Testis (tissue), 3 donors: ENCODE measurements around the gene EMC8. TPM values are rescaled to one million over a fixed set of nuclear protein-coding genes. Genes with fewer than 3 reads are reported as not detected.

Experiments
- DNase-seq: peaks from one replicate; pipeline ENCODE4 v3.0.0-alpha.2; 2019
- H3K27ac ChIP-seq, 2 donors: fragments of 200-600 bp; sonication (generic); one replicate each; pipeline ENCODE4 v1.5.1; 2019
- H3K27me3 ChIP-seq: fragments of 200-600 bp; sonication (generic); one replicate; pipeline ENCODE4 v1.5.1; 2019
- H3K36me3 ChIP-seq: fragments of 200-600 bp; sonication (generic); one replicate; pipeline ENCODE4 v1.5.1; 2017; ENCODE audit warnings: low read depth; ENCODE audit errors: missing control alignments
- H3K4me1 ChIP-seq: fragments of 200-600 bp; sonication (generic); one replicate; pipeline ENCODE4 v1.5.1; 2019
- H3K4me3 ChIP-seq, 2 donors: fragments of 200-600 bp; sonication (generic); one replicate each; pipeline ENCODE4 v1.5.1; 2017 to 2019
- H3K9me3 ChIP-seq: fragments of 200-600 bp; sonication (generic); one replicate; pipeline ENCODE4 v1.5.1; 2017
- POLR2A ChIP-seq: fragments of 450-650 bp; IDR thresholded peaks from one replicate; pipeline ENCODE4 v1.6.1; 2017; ENCODE audit warnings: antibody characterized with exemption, mild to moderate bottlenecking, moderate library complexity
- WGBS, 2 donors: methylation state at CpG; one replicate each; pipeline ENCODE4 v1.1.5; 2018; 5-methylcytosine and 5-hydroxymethylcytosine counted together
- intact Hi-C: fragments of 100-400 bp; cut with DNase I; formaldehyde crosslinking; loops from one replicate; pipeline ENCODE4 v1.15.1; 2023; ENCODE audit warnings: low total_unique reads
- polyA plus RNA-seq: library from polyadenylated mRNA; stranded (reverse); fragments of 350-450 nt; fragmentation: Illumina TruSeq; extraction: RNeasy Lipid Tissue Mini Kit (QIAGEN cat#74804); gene quantifications from one replicate; pipeline ENCODE4 v1.2.3, GENCODE V29; 2014; ENCODE audit warnings: low read depth, low replicate concordance; ENCODE audit not compliant: insufficient read depth
- total RNA-seq, 2 donors: library from RNA; depleted of rRNA; stranded (reverse); fragments of >200 nt; gene quantifications; one replicate each; pipeline ENCODE4 v1.2.3, GENCODE V29; 2016
- TF ChIP-seq, protein P1 (sequence below), 3 experiments: fragments of 450-650 bp in 2 of 3; fragments of 200-600 bp in 1 of 3; sonication (generic) in 1 of 3; IDR thresholded peaks; one replicate each; pipeline ENCODE4 v1.5.1; 2016 to 2019; ENCODE audit warnings: antibody characterized with exemption in 3 of 3, mild to moderate bottlenecking in 2 of 3, moderate library complexity in 1 of 3

Gene EMC8
- total and polyA plus RNA-seq, 3 donors from 2014 or later = 38.7 to 57.3 (median 44.2) TPM

DNA sequence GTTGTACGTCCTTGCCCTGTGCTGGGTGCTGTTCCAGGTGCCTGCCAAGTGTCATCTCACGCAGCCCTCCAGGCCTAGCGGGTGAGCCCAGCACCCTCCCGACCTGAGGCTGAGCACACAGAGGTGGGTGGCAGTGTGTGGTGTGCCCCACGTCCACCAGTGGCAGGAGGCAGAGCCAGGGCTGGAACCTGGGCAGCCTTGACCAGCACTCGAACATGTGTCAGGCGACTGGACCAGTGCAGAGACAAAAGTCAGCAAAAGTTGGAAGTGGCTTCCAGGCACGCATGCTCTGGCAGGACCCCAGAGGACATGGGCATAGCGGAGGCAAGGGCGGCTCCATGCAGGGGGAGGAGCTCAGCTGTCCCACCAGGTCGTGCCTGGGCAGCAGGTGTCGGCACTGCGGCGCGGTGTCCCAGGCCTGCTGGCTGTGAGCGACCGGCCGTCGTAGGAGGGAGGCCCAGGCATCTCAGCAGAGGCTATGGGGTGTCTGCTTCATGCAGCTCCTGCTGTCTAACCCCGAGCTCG lies 35.9 kb upstream of the EMC8 start:
- TF ChIP-seq, protein P1, sequence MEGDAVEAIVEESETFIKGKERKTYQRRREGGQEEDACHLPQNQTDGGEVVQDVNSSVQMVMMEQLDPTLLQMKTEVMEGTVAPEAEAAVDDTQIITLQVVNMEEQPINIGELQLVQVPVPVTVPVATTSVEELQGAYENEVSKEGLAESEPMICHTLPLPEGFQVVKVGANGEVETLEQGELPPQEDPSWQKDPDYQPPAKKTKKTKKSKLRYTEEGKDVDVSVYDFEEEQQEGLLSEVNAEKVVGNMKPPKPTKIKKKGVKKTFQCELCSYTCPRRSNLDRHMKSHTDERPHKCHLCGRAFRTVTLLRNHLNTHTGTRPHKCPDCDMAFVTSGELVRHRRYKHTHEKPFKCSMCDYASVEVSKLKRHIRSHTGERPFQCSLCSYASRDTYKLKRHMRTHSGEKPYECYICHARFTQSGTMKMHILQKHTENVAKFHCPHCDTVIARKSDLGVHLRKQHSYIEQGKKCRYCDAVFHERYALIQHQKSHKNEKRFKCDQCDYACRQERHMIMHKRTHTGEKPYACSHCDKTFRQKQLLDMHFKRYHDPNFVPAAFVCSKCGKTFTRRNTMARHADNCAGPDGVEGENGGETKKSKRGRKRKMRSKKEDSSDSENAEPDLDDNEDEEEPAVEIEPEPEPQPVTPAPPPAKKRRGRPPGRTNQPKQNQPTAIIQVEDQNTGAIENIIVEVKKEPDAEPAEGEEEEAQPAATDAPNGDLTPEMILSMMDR (IDR thresholded peaks at IDR 0.05) = no peak
- no peak for TF ChIP-seq POLR2A
- 76 to 90% methylated on average over 7 to 21 of the region's 21 CpGs for WGBS, 2 donors

DNA sequence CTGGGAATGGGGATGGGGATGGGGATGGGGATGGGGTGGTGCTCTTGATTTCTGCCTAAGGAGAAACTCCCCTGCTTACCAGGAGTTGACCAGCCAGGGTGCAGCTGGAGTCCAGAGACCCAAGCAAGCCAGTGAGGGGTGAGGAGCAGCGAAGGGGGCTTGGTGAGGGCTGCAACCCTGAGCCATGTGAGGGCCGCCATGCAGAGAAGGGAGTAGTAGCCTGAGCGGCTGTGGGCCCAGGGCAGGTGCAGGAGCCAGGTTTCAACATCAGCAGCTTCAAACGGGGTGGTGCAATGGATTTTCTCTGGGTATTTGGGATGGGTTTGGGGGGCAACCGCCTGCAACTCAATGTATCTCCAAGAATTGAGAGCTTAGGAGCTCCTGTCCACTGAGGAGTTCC lies 35.4 kb upstream of the EMC8 start:
- TF ChIP-seq POLR2A = no peak
- TF ChIP-seq, protein P1 (IDR thresholded peaks at IDR 0.05) = no peak
- Histone ChIP-seq H3K36me3 (no peaks in the 10 kb centered on the region), H3K27me3 (no peaks in the 10 kb centered on the region), H3K27ac (no peak overlapping the region), H3K4me1 (no peaks in the 10 kb centered on the region), H3K9me3 (no peaks in the 10 kb centered on the region), H3K4me3 (no peak overlapping the region)
- intact Hi-C loops = no loop called here
- DNase-seq = no peak
- 85 to 93% methylated on average over 5 of the region's 5 CpGs for WGBS, 2 donors

More for the DNA sequence above, 35.9 kb upstream of the EMC8 start:
- Histone ChIP-seq H3K36me3 (no peaks in the 10 kb centered on the region), H3K9me3 (no peaks in the 10 kb centered on the region), H3K27me3 (no peaks in the 10 kb centered on the region), H3K4me1 (no peaks in the 10 kb centered on the region), H3K4me3 (no peak overlapping the region), H3K27ac (no peak overlapping the region)
- DNase-seq = no peak
- intact Hi-C loops = no loop called here

DNA sequence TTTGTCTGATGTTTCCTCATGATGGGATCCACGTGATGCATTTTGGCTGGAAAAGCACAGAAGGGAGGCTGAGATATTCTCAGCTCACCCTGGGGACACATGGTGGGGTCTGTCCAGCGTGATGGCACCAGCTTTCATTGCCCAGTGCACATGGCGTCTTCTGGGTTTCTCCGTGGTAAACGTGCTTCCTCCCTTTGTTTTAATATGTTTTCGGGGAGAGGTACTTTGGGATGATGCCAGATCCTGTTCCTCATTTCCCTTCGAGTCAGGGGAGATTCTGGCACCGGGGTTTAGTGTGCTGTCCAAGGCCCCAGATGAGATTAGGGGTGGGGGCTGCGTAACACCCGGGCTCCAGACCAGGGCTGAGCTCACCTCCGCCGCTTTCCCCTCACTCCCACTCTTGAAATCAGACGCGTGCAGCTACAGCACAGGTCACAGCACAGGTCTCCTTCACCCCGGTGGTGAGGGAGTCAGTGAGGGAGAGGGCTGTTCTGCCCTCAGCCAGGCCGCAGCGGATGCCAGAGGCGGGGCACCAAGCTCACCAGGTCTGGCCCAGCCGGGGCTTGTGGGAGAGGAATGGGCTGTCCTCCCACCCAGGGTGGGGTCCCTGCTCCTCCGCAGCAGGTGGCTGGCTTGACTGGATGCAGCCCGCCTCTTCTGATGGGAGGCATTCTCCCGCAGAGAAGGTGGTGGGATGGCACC lies 34.0 kb upstream of the EMC8 start:
- Histone ChIP-seq H3K9me3 (no peaks in the 10 kb centered on the region), H3K27ac (no peak overlapping the region), H3K4me1 (no peaks in the 10 kb centered on the region), H3K4me3 (no peak overlapping the region), H3K27me3 (no peaks in the 10 kb centered on the region), H3K36me3 (no peaks in the 10 kb centered on the region)
- WGBS, 2 donors = 37 to 47% methylated on average over 10 to 22 of the region's 22 CpGs
- intact Hi-C loops = no loop called here
- no peak for TF ChIP-seq POLR2A
- TF ChIP-seq, protein P1 (IDR thresholded peaks at IDR 0.05) = no peak
- no peak for DNase-seq

DNA sequence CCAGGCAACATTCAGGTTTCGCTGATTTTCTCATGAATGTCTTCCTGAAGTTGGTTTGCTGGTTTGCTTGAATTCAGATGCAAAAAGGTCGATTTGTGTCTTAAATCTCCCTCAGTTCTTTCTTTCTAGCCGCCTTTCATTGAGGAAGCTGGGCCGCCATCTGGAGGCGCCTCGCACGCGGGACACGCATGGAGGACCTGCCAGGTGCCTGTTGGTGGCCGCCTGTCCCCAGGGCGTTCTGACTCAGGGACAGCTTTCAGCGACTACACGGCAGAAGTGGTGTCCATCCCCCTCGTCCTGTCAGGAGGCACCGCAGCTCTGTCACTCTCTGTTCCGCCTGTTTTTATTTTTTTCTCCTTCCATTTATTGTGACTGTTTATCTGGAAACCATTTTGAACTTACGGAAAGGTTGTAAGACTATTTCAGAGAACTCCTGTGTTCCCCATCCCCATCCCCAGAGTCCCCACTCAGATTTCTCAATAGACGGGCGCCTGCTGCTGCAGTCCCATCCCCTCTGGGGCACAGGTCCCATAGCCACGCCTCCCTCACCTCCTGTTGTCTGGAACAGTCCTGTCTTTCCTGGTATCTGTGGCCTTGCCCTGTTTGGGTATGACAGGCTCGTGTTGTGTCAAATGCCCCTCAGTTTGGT lies 33.4 kb upstream of the EMC8 start:
- Histone ChIP-seq H3K36me3 (no peaks in the 10 kb centered on the region), H3K9me3 (no peaks in the 10 kb centered on the region), H3K4me3 (no peak overlapping the region), H3K27me3 (no peaks in the 10 kb centered on the region), H3K27ac (no peak overlapping the region), H3K4me1 (no peaks in the 10 kb centered on the region)
- TF ChIP-seq, protein P1 (IDR thresholded peaks at IDR 0.05) = no peak
- TF ChIP-seq POLR2A = no peak
- WGBS, 2 donors = 84 to 92% methylated on average over 21 of the region's 21 CpGs
- intact Hi-C loops = no loop called here
- no peak for DNase-seq
